Heart left ventricle (tissue), 16 donors: ENCODE measurements around the gene ARHGEF26. TPM values are rescaled to one million over a fixed set of nuclear protein-coding genes. Genes with fewer than 3 reads are reported as not detected.

Source experiments
- ATAC-seq, 4 donors: fragments of 200-7000 bp; cut with Tn5 transposase; one replicate each; pipeline ENCODE4 v1.9.1; 2020 to 2022; ENCODE audit warnings: moderate library complexity in 4 of 4, mild to moderate bottlenecking in 3 of 4, moderate number of reproducible peaks in 1 of 4
- DNase-seq, 5 donors: peaks; one replicate each; pipeline ENCODE4 v3.0.0-alpha.2; 2020
- H3K27ac ChIP-seq, 12 donors: fragments of 200-600 bp; sonication (generic) in 4 of 12; one replicate each; pipeline versions ENCODE4 v1.5.0 to v1.8.0; 2016 to 2022; ENCODE audit warnings: mild to moderate bottlenecking in 2 of 12
- H3K27me3 ChIP-seq, 9 donors: fragments of 200-600 bp; sonication (generic) in 2 of 9; one replicate each; pipeline versions ENCODE4 v1.5.1 to v1.8.0; 2016 to 2022; ENCODE audit warnings: mild to moderate bottlenecking in 3 of 9
- H3K36me3 ChIP-seq, 9 donors: fragments of 200-600 bp; sonication (generic) in 2 of 9; one replicate each; pipeline versions ENCODE4 v1.5.0 to v1.8.0; 2018 to 2022; ENCODE audit warnings: mild to moderate bottlenecking in 2 of 9
- H3K4me1 ChIP-seq, 12 donors: fragments of 200-600 bp; sonication (generic) in 4 of 12; one replicate each; pipeline versions ENCODE4 v1.5.0 to v1.8.0; 2016 to 2022; ENCODE audit warnings: mild to moderate bottlenecking in 3 of 12
- H3K4me3 ChIP-seq, 12 donors: fragments of 200-600 bp; sonication (generic) in 4 of 12; one replicate each; pipeline versions ENCODE4 v1.5.0 to v1.8.0; 2017 to 2022; ENCODE audit warnings: mild to moderate bottlenecking in 9 of 12, moderate library complexity in 4 of 12
- H3K9me3 ChIP-seq, 12 donors: fragments of 200-600 bp; sonication (generic) in 4 of 12; one replicate each; pipeline versions ENCODE4 v1.5.0 to v1.8.0; 2016 to 2022; ENCODE audit warnings: mild to moderate bottlenecking in 1 of 12
- POLR2A ChIP-seq, 2 donors: fragments of 450-650 bp; IDR thresholded peaks; one replicate each; pipeline ENCODE4 v1.6.1; 2017; ENCODE audit warnings: antibody characterized with exemption in 2 of 2, mild to moderate bottlenecking in 2 of 2, moderate library complexity in 2 of 2
- intact Hi-C, 10 donors: fragments of 100-400 bp; cut with DNase I; formaldehyde crosslinking; loops; one replicate each; pipeline versions ENCODE4 v1.11.1 to v1.14.2; 2022
- polyA plus RNA-seq, 2 donors: library from polyadenylated mRNA; stranded (reverse); fragments of 200-250 nt; gene quantifications; one replicate each; pipeline ENCODE4 v1.2.3, GENCODE V29; 2013
- total RNA-seq, 9 donors: library from RNA; depleted of rRNA in 2 of 9; stranded (reverse); fragments of >200 nt in 2 of 9; fragmentation: NEBNext Ultra II Directional in 3 of 9; extraction: Animal tissue kit (Norgen Biotek cat#: 25700) in 3 of 9; gene quantifications; one replicate each; pipeline versions ENCODE4 v1.1.0 to v1.2.4, GENCODE V29; 2016 to 2023
- TF ChIP-seq, protein P1 (sequence below), 12 donors: fragments of 200-600 bp; sonication (generic) in 4 of 12; IDR thresholded peaks; one replicate each; pipeline versions ENCODE4 v1.5.0 to v1.8.0; 2018 to 2022; ENCODE audit warnings: antibody characterized with exemption in 12 of 12, mild to moderate bottlenecking in 5 of 12
- donor health status: ischemic (EF 13 %, LVEDD 7.1; RV severe dilation, severe dysfunction).
- donor health status: healthy with polysubstance abuse.
- donor health status: DM: no; HTN: yes; CAD: no.
- donor health status: DM: no; HTN: no; CAD: no.
- donor health status: ischemic (EF 25% LVEDD 6.9; RV normal size, moderate dysfunction).
- donor health status: ischemic (EF 25% LVEDD 5.7; RV mildly dilated, moderate dysfunction).
- donor health status: healthy.
- donor health status: DM: yes; HTN: yes; CAD: no.
- donor health status: ischemic (EF 35%, LVEDD 5.7; RV mildly dilated, moderate dysfunction).
- donor health status: nonischemic (EF 11% LVEDD 7.7; RV severe dilation, severe dysfunction).
- donor health status: DM: yes; HTN: yes; CAD: no.
- donor health status: PGD.
- donor health status: ischemic (EF 29% LVEDD 5.4; RV normal size, mild dysfunction).
- donor health status: nonischemic (EF 23%, LVEDD 6.1; RV moderate dilation, normal function).

Gene ARHGEF26
- total and polyA plus RNA-seq, 11 donors: 0.68 to 2.3 (median 1.3) TPM

DNA sequence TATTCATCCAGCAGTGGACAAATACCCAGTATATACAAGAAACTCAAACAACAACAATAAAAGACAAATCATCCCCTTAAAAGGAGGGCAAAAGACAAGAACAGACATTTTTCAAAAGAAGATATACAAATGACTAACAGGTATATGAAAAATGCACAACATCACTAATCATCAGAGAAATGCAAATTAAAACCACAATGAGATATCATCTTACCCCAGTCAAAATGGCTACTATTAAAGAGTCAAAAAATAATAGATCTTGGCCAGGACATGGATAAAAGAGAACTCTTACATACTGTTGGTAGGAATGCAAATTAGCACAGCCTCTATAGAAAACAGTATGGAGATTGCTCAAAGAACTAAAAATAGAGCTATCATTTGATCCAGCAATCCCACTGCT is 186.2 kb downstream of the ARHGEF26 start:
- H3K4me3 ChIP-seq: no peak overlapping the region
- DNase-seq (no peak), ATAC-seq (no peak)
- peaks cover 0 to 6% (median 0%) of the 10 kb centered on the region in 12 donors for H3K4me1 ChIP-seq
- H3K36me3 ChIP-seq: peaks cover 0 to 96% (median 80%) of the 10 kb centered on the region in 9 donors
- no peaks in the 10 kb centered on the region for H3K9me3 ChIP-seq
- H3K27ac ChIP-seq: no peak overlapping the region
- intact Hi-C loops: no loop called here
- no peaks in the 10 kb centered on the region for H3K27me3 ChIP-seq
- TF ChIP-seq POLR2A (IDR thresholded peaks at IDR 0.05): no peak
- TF ChIP-seq, protein P1, sequence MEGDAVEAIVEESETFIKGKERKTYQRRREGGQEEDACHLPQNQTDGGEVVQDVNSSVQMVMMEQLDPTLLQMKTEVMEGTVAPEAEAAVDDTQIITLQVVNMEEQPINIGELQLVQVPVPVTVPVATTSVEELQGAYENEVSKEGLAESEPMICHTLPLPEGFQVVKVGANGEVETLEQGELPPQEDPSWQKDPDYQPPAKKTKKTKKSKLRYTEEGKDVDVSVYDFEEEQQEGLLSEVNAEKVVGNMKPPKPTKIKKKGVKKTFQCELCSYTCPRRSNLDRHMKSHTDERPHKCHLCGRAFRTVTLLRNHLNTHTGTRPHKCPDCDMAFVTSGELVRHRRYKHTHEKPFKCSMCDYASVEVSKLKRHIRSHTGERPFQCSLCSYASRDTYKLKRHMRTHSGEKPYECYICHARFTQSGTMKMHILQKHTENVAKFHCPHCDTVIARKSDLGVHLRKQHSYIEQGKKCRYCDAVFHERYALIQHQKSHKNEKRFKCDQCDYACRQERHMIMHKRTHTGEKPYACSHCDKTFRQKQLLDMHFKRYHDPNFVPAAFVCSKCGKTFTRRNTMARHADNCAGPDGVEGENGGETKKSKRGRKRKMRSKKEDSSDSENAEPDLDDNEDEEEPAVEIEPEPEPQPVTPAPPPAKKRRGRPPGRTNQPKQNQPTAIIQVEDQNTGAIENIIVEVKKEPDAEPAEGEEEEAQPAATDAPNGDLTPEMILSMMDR (IDR thresholded peaks at IDR 0.05): no peak

Other genes with a start within 250 kb of the ARHGEF26 start
- gene DHX36, start 203.1 kb downstream of the ARHGEF26 start, total RNA-seq: 10 to 100 TPM; 24.9 to 50.0 (median 37.0) TPM
- gene DHX36, start 203.1 kb downstream of the ARHGEF26 start, polyA plus RNA-seq: 10 to 100 TPM; 20.4 to 33.1 TPM